Hematopoietic multipotent progenitor cell (in vitro differentiated cells): ENCODE results near the gene RPS14. TPM values are rescaled to one million over a fixed set of nuclear protein-coding genes. Genes with fewer than 3 reads are reported as not detected.
"Not testable (repeated sequence)": the region's sequence is repeated elsewhere in the genome, so short reads cannot be mapped to it uniquely, and the experiment has no call there.

Source experiments
- DNase-seq, 3 donors: peaks; one replicate each; pipeline ENCODE4 v3.0.0-alpha.2; 2011 to 2015; ENCODE audit warnings: low read depth in 2 of 3, low spot score in 2 of 3
- total RNA-seq: library from RNA; depleted of rRNA; stranded (reverse); fragments of >200 nt; gene quantifications from one replicate; pipeline ENCODE4 v1.2.3, GENCODE V29; 2012

Gene RPS14
- total RNA-seq, 1 donor = 8,241 TPM

GRCh38 chr5:150447188-150447587 lies 2.4 kb downstream of the RPS14 start:
- DNase-seq = no peak

- no peak for DNase-seq
These were observed 3.0 kb downstream of the RPS14 start for GRCh38 chr5:150446583-150446982.

- DNase-seq = no peak
These were observed 3.5 kb downstream of the RPS14 start for GRCh38 chr5:150446088-150446487.

DNA sequence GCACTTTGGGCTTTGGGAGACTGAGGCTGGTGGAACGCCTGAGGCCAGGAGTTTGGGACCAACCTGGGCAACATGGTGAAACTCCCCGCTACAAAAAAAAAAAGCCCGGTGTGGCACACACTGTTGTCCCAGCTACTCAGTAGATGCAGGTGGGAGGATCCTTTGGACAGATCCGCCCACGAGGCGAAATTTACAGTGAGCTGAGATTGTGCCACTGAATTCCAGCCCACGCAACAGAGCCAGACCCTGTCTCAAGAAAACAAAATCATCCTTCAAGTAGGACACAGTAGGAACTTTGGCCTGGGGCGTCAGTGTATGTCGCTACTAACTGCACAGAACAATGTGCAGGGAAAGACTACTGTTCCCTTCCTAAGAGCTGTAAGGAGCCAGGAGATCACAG lies 4.8 kb downstream of the RPS14 start:
- DNase-seq = no peak

GRCh38 chr5:150443242-150444075 lies 6.1 kb downstream of the RPS14 start:
- no peak for DNase-seq

DNA sequence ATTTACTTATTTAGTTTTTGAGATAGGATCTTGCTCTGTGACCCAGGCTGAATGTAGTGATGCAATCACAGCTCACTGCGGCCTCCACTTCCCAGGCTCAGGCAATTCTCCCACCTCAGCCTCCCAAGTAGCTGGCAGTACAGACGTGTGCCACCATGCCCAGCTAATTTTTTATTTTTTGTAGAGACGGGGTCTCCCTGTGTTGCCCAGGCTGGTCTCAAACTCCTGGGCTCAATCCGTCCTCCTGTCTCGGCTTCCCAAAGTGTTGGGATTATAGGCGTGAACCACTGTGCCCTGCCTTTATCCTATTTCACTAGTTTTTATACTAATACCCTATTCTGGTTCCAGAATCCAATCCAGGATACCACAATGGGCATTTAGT lies 6.8 kb downstream of the RPS14 start:
- no peak for DNase-seq

DNA sequence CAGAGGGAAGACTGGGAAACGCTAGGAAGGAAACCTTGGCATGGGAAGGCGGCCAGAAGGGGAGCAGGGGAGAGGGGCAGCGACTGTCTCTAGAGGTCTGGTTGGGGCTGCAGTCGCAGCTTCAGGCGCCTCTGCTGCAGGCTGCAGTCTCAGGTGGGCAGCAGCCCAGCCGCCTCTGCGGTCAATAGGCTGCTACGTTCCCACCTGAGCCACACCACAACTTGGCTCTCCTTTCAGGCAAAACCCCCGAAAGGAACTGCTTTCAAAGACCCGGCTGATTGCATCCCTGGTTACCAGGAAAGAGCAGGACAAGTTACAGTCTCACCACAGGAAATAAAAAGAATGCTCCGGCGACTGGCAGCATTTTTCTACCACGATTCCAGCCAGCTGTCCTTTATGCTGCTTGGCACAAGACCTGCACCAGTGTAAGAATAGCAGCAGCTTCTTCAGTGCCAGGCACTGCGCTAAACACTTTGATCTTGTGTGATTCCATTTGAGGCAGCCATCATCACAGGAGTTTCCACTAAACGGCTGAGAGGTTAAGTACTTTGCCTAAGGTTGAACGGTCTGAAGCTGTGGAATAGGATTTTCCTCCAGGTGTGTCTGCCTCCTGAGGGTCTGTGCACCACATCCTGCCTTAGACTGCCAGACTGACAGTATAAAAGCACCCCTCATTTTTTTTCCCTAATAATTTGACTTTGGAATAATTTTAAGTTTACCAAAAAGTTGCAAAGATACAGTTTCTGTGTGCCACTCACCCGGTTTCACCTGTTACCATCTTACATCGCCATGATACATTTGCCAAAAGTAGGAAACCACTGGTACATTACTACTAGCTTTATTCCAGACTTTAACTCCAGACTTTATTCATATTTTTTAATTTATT lies 7.5 kb downstream of the RPS14 start:
- no peak for DNase-seq

DNA sequence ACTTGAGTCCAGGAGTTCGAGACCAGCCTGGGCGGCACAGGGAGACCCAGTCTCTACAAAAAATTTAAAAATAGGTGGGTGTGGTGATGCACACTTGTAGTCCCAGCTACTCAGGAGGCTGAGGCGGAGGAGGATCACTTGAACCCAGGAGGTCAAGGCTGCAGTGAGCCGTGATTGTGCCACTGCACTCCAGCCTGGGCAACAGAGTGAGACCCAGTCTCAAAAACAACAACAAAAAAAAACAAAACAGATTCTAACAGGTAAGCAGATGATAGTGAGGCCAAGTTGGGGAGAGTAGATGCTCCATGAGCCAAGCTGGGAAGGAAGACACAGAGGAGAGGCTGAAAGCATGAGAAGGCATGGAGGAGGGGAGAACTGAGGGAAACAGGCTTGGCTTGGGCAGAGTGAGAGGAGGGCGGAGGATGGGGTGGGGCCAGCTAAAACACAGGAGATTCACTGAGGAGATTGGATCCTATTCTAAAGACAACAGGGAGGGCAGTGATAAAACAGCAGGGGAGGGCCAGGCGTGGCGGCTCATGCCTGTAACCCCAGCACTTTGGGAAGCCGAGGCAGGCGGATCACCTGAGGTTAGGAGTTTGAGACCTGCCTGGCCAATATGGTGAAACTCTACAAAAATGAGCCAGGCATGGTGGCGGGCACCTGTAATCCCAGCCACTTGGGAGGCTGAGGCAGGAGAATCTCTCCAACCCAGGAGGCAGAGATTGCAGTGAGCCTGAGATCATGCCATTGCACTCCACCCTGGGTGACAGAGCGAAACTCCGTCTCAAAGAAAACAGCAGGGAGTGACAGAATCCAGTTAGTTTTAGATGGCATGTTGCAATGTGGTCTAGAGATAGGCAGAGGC lies 8.4 kb downstream of the RPS14 start:
- DNase-seq = no peak

- DNase-seq = peak in 1 of 3 donors; percentile 27
These were observed 10.5 kb downstream of the RPS14 start for GRCh38 chr5:150438873-150439546.

GRCh38 chr5:150436141-150436680 lies 13.3 kb downstream of the RPS14 start:
- DNase-seq = peak; percentile 85 to 91 (median 88)

DNA sequence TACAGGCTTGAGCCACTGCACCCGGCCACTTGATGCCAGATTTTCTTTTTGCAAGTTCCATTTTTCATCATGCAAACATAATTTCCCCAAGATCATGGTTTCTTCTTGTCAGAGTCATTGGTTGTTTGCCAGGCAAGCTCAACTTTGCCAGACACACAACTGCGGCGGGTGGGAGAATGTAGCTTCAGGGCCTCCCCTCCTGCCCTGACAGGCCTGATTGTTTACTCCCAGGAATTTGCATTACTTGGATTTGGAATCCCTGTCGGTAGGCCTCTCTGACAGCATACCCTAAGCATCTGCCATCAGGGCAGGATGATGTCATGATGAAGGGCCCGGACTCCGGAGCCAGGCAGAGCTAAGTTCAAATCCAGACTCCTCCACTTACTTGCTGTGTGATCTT lies 15.1 kb downstream of the RPS14 start:
- DNase-seq = no peak

DNA sequence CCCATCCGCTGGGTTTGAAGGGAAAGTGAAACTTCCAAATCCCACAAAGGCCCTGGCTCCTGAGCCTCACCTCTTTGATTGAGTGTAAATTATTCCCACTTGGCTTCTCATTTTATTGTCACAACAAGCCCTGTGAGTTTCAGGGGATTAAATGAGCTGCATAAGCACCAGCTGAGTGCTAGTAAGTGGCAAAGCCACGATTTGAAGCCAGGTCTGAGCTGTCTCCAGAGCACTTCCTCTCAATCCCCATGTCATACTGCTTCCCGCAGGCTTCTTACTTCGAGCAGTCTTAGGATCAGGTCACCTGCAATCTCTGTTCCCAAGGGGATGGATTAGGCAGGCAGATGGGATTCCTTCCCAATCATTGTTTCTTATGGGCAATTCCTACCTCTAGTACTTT lies 18.0 kb downstream of the RPS14 start:
- no peak for DNase-seq

DNA sequence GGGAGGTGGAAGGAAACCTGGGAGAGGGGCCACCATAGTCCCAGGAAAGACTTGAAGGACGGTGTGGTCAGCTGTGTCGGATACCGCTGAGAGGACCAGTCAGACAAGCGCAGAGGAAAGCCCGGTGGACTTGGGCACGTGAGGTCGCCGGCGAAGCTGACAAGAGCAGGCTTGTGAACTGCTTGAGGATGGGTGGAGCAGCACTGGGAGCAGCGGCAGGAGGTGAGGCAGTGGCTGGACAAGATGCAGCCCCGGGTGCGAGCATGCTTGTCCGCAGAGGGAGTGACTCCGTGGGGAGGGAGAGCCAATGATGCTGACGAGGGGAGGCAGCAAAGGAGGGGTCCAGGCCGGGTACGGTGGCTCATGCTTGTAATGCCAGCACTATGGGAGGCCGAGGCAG lies 18.5 kb downstream of the RPS14 start:
- no peak for DNase-seq

DNA sequence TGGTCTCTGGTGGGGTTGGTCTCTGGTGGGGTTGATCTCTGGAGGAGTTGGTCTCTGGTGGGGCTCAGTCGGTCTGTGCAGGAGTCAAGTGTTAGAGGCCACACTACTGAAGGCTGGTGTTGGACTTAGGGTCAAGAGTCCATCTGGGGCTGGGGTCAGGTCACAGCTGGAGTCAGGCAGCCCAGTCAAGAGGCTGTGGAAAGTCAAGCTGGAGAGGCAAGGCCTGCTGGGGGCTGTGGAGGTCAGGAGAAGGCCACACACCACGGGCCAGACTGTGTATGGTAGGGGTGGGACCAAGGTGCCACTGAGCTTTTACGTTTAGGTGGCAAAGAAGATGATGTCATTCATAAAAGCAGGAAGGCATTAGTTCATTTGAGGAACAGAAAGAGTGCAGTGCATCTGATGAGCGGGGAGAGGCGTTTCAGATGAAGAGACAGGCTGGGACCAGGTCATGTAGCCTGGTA lies 20.1 kb downstream of the RPS14 start:
- no peak for DNase-seq

- DNase-seq = no peak
These were observed 20.6 kb downstream of the RPS14 start for GRCh38 chr5:150428978-150429377.

DNA sequence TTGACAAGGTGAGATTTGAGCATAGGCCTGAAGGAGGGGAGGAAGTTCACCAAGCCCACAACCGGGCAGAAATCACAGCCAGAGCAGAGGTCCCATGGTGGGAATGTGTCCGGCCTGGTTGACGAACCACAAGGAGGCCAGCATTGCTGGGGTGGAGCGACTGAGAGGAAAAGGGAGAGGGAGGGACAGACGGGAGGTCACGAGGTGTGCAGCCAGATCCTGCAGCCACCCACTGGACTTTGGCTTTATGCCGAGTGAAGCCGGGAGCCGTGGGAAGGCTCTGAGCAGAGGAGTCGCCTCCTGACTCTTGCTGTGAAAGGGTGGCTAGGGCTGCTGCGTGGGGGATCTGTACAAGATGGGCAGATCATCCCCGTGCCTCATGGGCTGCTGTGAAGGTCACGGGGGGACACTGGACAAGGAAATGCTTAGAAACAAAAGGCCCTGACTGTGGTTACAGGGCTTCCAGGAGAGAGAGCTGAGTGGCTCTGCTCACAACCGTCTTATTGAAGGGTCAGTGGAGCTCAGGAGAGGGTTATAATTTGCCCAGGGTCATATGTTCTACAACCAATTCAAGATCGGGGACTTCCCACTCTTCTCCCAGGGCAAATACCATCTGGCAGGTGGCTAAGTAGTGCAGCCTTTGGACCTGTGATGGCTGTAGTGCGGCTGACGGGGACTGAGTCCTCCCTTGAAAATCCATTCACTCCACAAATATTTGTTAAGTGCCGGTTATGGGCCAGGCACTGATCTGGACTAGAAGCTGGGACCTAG lies 21.2 kb downstream of the RPS14 start:
- DNase-seq = no peak

DNA sequence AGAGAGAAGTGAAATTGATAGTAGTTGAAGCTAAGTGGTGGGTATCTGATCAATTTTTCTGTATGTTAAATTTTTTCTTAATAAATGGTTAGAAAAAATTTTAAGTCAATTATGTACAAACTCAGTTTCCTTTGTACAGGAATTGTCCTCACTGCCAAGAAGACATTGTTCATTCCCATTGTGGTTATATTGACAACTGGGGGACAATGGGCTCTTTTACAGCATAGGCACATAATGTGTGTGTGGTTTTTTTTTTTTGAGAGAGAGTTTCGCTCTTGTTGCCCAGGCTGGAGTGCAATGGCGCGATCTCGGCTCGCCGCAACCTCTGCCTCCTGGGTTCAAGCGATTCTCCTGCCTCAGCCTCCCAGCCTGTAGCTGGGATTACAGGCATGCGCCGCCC lies 23.4 kb downstream of the RPS14 start:
- not testable (repeated sequence) for DNase-seq

- no peak for DNase-seq
These were observed 26.8 kb downstream of the RPS14 start for GRCh38 chr5:150422758-150423157.

GRCh38 chr5:150422075-150422474 lies 27.5 kb downstream of the RPS14 start:
- DNase-seq = no peak
